ENCODE data around the gene IKBKG. TPM values are rescaled to one million over a fixed set of nuclear protein-coding genes. Genes with fewer than 3 reads are reported as not detected.
"Not testable (repeated sequence)": the region's sequence is repeated elsewhere in the genome, so short reads cannot be mapped to it uniquely, and the experiment has no call there.

IKBKG gene
- total RNA-seq, 1 donor from 2014 or later, result 37.5 TPM

- Histone ChIP-seq H3K27ac (peak overlapping the region; percentile 31 to 49), H3K36me3 (no peaks in the 10 kb centered on the region), H3K4me1 (no peaks in the 10 kb centered on the region), H3K27me3 (no peaks in the 10 kb centered on the region), H3K9me3 (no peaks in the 10 kb centered on the region), H3K4me3 (no peak overlapping the region)
- DNase-seq (ENCODE audit: low spot score in 2 of 2), result peak in 1 of 2 donors; percentile 62
- intact Hi-C loops (cut with DNase I), result no loop called here
- TF ChIP-seq CTCF (IDR thresholded peaks at IDR 0.05), result no peak
These were observed 56.3 kb downstream of the IKBKG start for GRCh38 chrX:154603438-154604430.

DNA sequence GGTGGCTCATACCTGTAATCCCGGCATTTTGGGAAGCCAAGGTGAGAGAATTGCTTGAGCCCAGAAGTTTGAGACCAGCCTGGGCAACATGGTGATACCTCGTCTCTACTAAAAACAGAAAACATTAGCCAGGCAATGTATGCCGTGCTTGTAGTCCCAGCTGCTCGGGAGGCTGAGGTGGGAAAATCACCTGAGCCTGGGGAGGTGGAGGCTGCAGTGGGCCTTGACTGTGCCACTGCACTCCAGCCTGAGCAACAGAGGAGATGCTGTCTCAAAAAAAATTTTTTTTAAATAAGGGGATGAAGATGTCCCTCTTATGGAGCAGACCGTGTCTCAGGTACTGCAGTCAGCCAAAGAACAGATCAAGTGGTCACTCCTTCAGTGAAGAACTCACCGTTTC lies 58.1 kb downstream of the IKBKG start:
- intact Hi-C loops (cut with DNase I), result no loop called here
- H3K4me3 ChIP-seq, result no peak overlapping the region
- H3K36me3 ChIP-seq, result no peaks in the 10 kb centered on the region
- H3K4me1 ChIP-seq, result no peaks in the 10 kb centered on the region
- no peaks in the 10 kb centered on the region for H3K9me3 ChIP-seq
- no peaks in the 10 kb centered on the region for H3K27me3 ChIP-seq
- no peak overlapping the region for H3K27ac ChIP-seq
- peak in 1 of 2 donors; percentile 39 for DNase-seq (ENCODE audit: low spot score in 2 of 2)
- TF ChIP-seq CTCF (IDR thresholded peaks at IDR 0.05), result no peak

DNA sequence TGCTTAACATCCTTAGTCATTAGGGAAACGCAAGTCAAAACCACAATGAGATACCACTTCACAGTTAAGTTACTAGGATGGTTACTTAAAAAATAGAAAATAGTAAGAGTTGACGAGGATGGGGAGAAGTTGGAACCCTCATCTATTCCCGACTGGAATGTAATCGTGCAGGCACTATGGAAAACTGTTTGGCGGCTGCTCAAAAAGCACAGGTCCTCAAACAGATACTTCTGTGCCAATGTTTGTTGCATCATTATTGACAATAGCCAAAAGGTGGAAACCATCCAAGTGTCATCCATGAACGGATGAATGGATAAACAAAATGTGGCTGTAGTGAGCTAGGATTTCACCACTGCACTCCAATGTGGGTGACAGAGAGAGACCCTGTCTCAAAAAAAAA lies 60.0 kb downstream of the IKBKG start:
- no peaks in the 10 kb centered on the region for H3K36me3 ChIP-seq
- H3K4me1 ChIP-seq, result no peaks in the 10 kb centered on the region
- peak in 1 of 2 donors; percentile 11 for DNase-seq (ENCODE audit: low spot score in 2 of 2)
- TF ChIP-seq CTCF (IDR thresholded peaks at IDR 0.05), result no peak
- no peaks in the 10 kb centered on the region for H3K9me3 ChIP-seq
- intact Hi-C loops (cut with DNase I), result no loop called here
- no peak overlapping the region for H3K27ac ChIP-seq
- no peaks in the 10 kb centered on the region for H3K27me3 ChIP-seq
- H3K4me3 ChIP-seq, result no peak overlapping the region

DNA sequence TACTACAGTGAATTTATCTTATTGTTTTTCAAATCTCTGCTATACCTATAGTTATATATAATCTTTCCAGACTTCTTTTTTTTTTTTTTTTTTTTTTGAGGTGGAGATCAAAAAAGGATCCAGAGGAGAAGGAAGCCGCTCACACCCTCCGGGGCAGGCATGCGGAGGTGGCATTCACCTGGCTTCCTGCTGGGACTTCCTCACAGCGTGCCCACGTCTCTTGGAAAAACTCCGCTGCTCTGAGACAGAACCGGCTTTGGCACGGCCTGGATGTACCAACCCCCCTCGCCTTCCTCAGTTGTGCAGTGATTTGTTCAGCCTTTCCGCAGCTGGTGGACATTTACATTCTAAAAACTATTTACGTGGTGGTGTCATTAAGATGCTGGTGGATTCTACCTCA lies 60.6 kb downstream of the IKBKG start:
- H3K9me3 ChIP-seq, result not testable (repeated sequence)

GRCh38 chrX:154608823-154609222 lies 61.4 kb downstream of the IKBKG start:
- H3K27me3 ChIP-seq; H3K9me3 ChIP-seq; H3K36me3 ChIP-seq; H3K4me1 ChIP-seq; H3K27ac ChIP-seq; intact Hi-C loops (cut with DNase I); H3K4me3 ChIP-seq: not testable (repeated sequence)
- DNase-seq (ENCODE audit: low spot score in 2 of 2), result peak in 1 of 2 donors; percentile 13

More for the DNA sequence above, 60.6 kb downstream of the IKBKG start:
- H3K4me3 ChIP-seq; DNase-seq (ENCODE audit: low spot score in 2 of 2); H3K27ac ChIP-seq; H3K36me3 ChIP-seq; intact Hi-C loops (cut with DNase I); H3K4me1 ChIP-seq; H3K27me3 ChIP-seq: not testable (repeated sequence)

- H3K36me3 ChIP-seq; H3K4me1 ChIP-seq; H3K27me3 ChIP-seq; H3K4me3 ChIP-seq; intact Hi-C loops (cut with DNase I); H3K9me3 ChIP-seq; H3K27ac ChIP-seq: not testable (repeated sequence)
- DNase-seq (ENCODE audit: low spot score in 2 of 2), result peak in 1 of 2 donors; percentile 13
These were observed 63.7 kb downstream of the IKBKG start for GRCh38 chrX:154611146-154611545.

DNA sequence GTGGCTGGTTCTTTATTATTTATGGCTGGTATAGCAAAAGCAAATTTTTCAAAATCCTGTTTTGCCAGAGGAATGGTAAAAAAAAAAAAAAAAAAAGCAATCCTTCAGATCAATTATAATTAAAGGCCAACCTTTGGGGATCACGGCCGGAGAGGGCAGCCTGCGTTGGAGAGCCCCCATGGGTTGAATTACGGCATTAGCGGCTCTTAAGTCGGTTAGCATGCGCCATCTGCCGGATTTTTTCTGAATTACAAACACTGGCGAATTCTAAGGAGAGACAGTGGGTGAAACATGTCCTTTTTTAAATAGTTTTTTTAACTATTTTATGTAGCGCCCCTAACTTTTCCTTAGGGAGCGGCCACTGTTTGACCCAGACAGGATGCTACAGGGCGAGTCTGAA lies 66.2 kb downstream of the IKBKG start:
- H3K27me3 ChIP-seq; H3K36me3 ChIP-seq; H3K4me1 ChIP-seq; H3K9me3 ChIP-seq; H3K27ac ChIP-seq; DNase-seq (ENCODE audit: low spot score in 2 of 2); intact Hi-C loops (cut with DNase I); H3K4me3 ChIP-seq: not testable (repeated sequence)

Other genes starting within 250 kb of the IKBKG start
- gene FLNA, start 173.0 kb upstream of the IKBKG start, total RNA-seq, result 6,152 TPM
- gene EMD, start 168.3 kb upstream of the IKBKG start, total RNA-seq, result 86.3 TPM
- 4,298 TPM for gene RPL10, start 149.2 kb upstream of the IKBKG start, total RNA-seq
- gene DNASE1L1, start 138.4 kb upstream of the IKBKG start, total RNA-seq, result 52.5 TPM
- 33.4 TPM for gene TAFAZZIN, start 136.1 kb upstream of the IKBKG start, total RNA-seq
- gene ATP6AP1, start 118.9 kb upstream of the IKBKG start, total RNA-seq, result 52.6 TPM
- 67.4 TPM for gene GDI1, start 110.5 kb upstream of the IKBKG start, total RNA-seq
- gene FAM50A, start 103.5 kb upstream of the IKBKG start, total RNA-seq, result 52.4 TPM
- gene PLXNA3, start 89.3 kb upstream of the IKBKG start, total RNA-seq, result 10.0 TPM
- gene LAGE3, start 68.3 kb upstream of the IKBKG start, total RNA-seq, result 52.0 TPM
- 127 TPM for gene UBL4A, start 61.0 kb upstream of the IKBKG start, total RNA-seq
- 66.2 TPM for gene SLC10A3, start 57.0 kb upstream of the IKBKG start, total RNA-seq
- 69.9 TPM for gene FAM3A, start 31.4 kb upstream of the IKBKG start, total RNA-seq
- gene G6PD, start 774 bp upstream of the IKBKG start, total RNA-seq, result 89.7 TPM
- not detected for gene CTAG1A, start 37.5 kb downstream of the IKBKG start, total RNA-seq
- not detected for gene CTAG1B, start 71.7 kb downstream of the IKBKG start, total RNA-seq
- gene CTAG2, start 106.0 kb downstream of the IKBKG start, total RNA-seq, result not detected
- gene GAB3, start 203.5 kb downstream of the IKBKG start, total RNA-seq, result 2.9 TPM
- gene DKC1, start 215.2 kb downstream of the IKBKG start, total RNA-seq, result 3.4 TPM